Neural cell (in vitro differentiated cells): ENCODE data around the gene KASH5. TPM values are rescaled to one million over a fixed set of nuclear protein-coding genes. Genes with fewer than 3 reads are reported as not detected.

Experiments used
- H2AFZ ChIP-seq: fragments of 200-600, 300-800 bp; sonication (generic), shearing (Covaris generic); 2 replicates; pipeline ENCODE4 v1.6.0; 2014; ENCODE audit warnings: low read depth, mild to moderate bottlenecking, antibody characterized with exemption, low read length, moderate library complexity
- H3F3A ChIP-seq: fragments of 200-600 bp; shearing (Covaris generic); 2 replicates; pipeline ENCODE4 v1.6.1; 2016; ENCODE audit warnings: mild to moderate bottlenecking, moderate library complexity, mixed read lengths, antibody characterized with exemption, low read length; ENCODE audit not compliant: insufficient read depth, poor library complexity, severe bottlenecking
- H3K27ac ChIP-seq: fragments of 200-600, 300-800 bp; sonication (generic), shearing (Covaris generic); 2 replicates; pipeline ENCODE4 v1.5.1; 2014; ENCODE audit warnings: mild to moderate bottlenecking, low read length, moderate library complexity
- H3K27me3 ChIP-seq: fragments of 300-800, 200-600 bp; sonication (generic), shearing (Covaris generic); 2 replicates; pipeline ENCODE4 v1.6.0; 2014; ENCODE audit warnings: mild to moderate bottlenecking, low read depth, low read length, moderate library complexity; ENCODE audit not compliant: insufficient read depth
- H3K36me3 ChIP-seq: fragments of 300-800, 200-600 bp; sonication (generic), shearing (Covaris generic); 2 replicates; pipeline ENCODE4 v1.5.1; 2014; ENCODE audit warnings: mild to moderate bottlenecking, antibody characterized with exemption, low read length, moderate library complexity; ENCODE audit not compliant: insufficient read depth
- H3K4me2 ChIP-seq: fragments of 300-800, 200-600 bp; sonication (generic), shearing (Covaris generic); 2 replicates; pipeline ENCODE4 v1.6.0; 2014; ENCODE audit warnings: mild to moderate bottlenecking, low read length
- H3K4me3 ChIP-seq: fragments of 300-800, 200-600 bp; sonication (generic), shearing (Covaris generic); 2 replicates; pipeline ENCODE4 v1.5.1; 2014; ENCODE audit warnings: mild to moderate bottlenecking, low read length, moderate library complexity
- H3K79me2 ChIP-seq: fragments of 200-600 bp; shearing (Covaris generic); replicated peaks from 2 replicates; pipeline ENCODE4 v1.6.0; 2014; ENCODE audit warnings: mild to moderate bottlenecking, low read length, moderate library complexity; ENCODE audit not compliant: insufficient read depth
- H3K9ac ChIP-seq: fragments of 300-800, 200-600 bp; sonication (generic), shearing (Covaris generic); 2 replicates; pipeline ENCODE4 v1.6.1; 2016; ENCODE audit warnings: mild to moderate bottlenecking, low read length, mixed read lengths
- H3K9me2 ChIP-seq: fragments of 200-600 bp; shearing (Covaris generic); 2 replicates; pipeline ENCODE4 v1.6.1; 2016; ENCODE audit warnings: mild to moderate bottlenecking, low read length, mixed read lengths; ENCODE audit not compliant: insufficient read depth
- H3K9me3 ChIP-seq: fragments of 200-600, 300-800 bp; sonication (generic), shearing (Covaris generic); 2 replicates; pipeline ENCODE4 v1.6.1; 2016; ENCODE audit warnings: mild to moderate bottlenecking, mixed run types, low read length, moderate library complexity, mixed read lengths
- H4K20me1 ChIP-seq: fragments of 200-600 bp; shearing (Covaris generic); 2 replicates; pipeline ENCODE4 v1.6.1; 2016; ENCODE audit warnings: mild to moderate bottlenecking, mixed run types; ENCODE audit not compliant: insufficient read depth
- EP300 ChIP-seq: fragments of 450-650 bp; conservative IDR thresholded peaks from 2 replicates; pipeline ENCODE4 v1.6.1; 2014; ENCODE audit warnings: antibody characterized with exemption, mild to moderate bottlenecking, moderate library complexity; ENCODE audit not compliant: poor library complexity, severe bottlenecking
- EZH2 ChIP-seq: fragments of 200-600, 300-800 bp; shearing (Covaris generic), sonication (generic); IDR thresholded peaks from 2 replicates; pipeline ENCODE4 v1.6.1; 2014; ENCODE audit warnings: antibody characterized with exemption, low read length, borderline replicate concordance, mild to moderate bottlenecking; ENCODE audit not compliant: insufficient read depth, poor library complexity, severe bottlenecking
- MXI1 ChIP-seq: fragments of 450-650 bp; conservative IDR thresholded peaks from 2 replicates; pipeline ENCODE4 v1.6.1; 2014; ENCODE audit warnings: antibody characterized with exemption, mild to moderate bottlenecking; ENCODE audit not compliant: poor library complexity, severe bottlenecking
- POLR2AphosphoS5 ChIP-seq: IDR thresholded peaks from 2 replicates; pipeline ENCODE4 v1.6.1; 2012
- RAD21 ChIP-seq: fragments of 450-650 bp; conservative IDR thresholded peaks from 2 replicates; pipeline ENCODE4 v1.6.1; 2014; ENCODE audit warnings: antibody characterized with exemption, mild to moderate bottlenecking, moderate library complexity
- SMC3 ChIP-seq: fragments of 450-650 bp; conservative IDR thresholded peaks from 2 replicates; pipeline ENCODE4 v1.6.1; 2014; ENCODE audit warnings: antibody characterized with exemption, mild to moderate bottlenecking, moderate library complexity; ENCODE audit not compliant: poor library complexity
- TAF1 ChIP-seq: IDR thresholded peaks from 2 replicates; pipeline ENCODE4 v1.6.1; 2012; ENCODE audit warnings: low read depth
- polyA plus RNA-seq: library from polyadenylated mRNA; depleted of rRNA; stranded (reverse); fragments of >200 nt; gene quantifications from 2 replicates; pipeline ENCODE4 v1.2.3, GENCODE V29; 2014
- TF ChIP-seq, protein P1 (sequence below): IDR thresholded peaks from 2 replicates; pipeline ENCODE4 v1.6.1; 2012; ENCODE audit warnings: borderline replicate concordance
- TF ChIP-seq, protein P2 (sequence below): fragments of 450-650 bp; IDR thresholded peaks from 2 replicates; pipeline ENCODE4 v1.5.1; 2014; ENCODE audit warnings: antibody characterized with exemption, mild to moderate bottlenecking, moderate library complexity; ENCODE audit not compliant: poor library complexity, severe bottlenecking

KASH5 gene
- polyA plus RNA-seq, 1 donor from 2014 or later: 0.11 TPM

DNA sequence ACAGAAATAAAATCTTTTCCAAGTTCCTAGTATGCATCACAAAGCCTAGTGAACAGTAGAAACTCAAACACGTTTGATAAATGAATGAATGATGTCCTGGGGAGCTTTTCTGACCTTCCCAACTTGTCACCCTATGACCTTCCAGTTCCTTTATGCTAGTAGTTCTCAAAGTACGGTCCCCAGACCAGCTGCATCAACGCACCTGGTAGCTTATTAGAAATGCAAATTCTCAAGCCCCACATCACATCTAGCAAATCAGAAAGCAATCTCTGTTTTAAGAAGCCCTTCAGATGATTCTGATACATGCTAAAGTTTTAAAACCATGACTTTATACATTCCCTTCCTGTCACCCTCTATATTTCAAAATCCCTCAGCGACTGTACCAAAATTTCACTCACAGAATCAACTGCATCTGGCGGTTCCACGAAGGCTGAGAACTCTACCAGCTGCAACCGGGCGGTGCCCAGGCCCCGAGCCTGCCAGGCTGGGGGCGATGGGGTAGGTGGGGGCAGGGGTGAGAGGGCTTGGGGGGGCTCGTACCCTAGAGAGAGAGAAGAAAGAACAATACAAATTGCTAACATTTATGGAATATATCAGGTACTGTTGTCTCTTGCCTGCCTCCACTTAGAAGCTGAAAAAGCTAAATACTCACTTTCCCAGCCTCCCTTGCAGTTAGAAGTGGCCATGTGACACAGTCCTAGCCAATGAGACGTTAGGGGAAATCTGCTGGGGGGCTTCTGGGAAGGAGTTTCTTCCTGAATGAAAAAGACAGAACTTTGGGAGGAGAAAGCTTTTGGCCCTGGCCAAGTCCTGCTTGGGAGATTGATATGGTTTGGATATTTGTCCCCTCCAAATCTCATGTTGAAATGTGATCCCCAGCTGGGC, 39.5 kb upstream of the KASH5 start:
- H3K9me2 ChIP-seq: no peaks in the 10 kb centered on the region
- H3K36me3 ChIP-seq: no peaks in the 10 kb centered on the region
- H3K27ac ChIP-seq: no peak overlapping the region
- H3K4me3 ChIP-seq: no peak overlapping the region
- peak overlapping the region; percentile 24 for H2AFZ ChIP-seq
- H3K9ac ChIP-seq: no peak overlapping the region
- H4K20me1 ChIP-seq: no peaks in the 10 kb centered on the region
- no peaks in the 10 kb centered on the region for H3K9me3 ChIP-seq
- H3K79me2 ChIP-seq: no peaks in the 10 kb centered on the region
- H3K27me3 ChIP-seq: no peaks in the 10 kb centered on the region
- no peak for TF ChIP-seq EP300
- TF ChIP-seq POLR2AphosphoS5: no peak
- TF ChIP-seq RAD21: no peak
- TF ChIP-seq EZH2: no peak
- TF ChIP-seq, protein P1, sequence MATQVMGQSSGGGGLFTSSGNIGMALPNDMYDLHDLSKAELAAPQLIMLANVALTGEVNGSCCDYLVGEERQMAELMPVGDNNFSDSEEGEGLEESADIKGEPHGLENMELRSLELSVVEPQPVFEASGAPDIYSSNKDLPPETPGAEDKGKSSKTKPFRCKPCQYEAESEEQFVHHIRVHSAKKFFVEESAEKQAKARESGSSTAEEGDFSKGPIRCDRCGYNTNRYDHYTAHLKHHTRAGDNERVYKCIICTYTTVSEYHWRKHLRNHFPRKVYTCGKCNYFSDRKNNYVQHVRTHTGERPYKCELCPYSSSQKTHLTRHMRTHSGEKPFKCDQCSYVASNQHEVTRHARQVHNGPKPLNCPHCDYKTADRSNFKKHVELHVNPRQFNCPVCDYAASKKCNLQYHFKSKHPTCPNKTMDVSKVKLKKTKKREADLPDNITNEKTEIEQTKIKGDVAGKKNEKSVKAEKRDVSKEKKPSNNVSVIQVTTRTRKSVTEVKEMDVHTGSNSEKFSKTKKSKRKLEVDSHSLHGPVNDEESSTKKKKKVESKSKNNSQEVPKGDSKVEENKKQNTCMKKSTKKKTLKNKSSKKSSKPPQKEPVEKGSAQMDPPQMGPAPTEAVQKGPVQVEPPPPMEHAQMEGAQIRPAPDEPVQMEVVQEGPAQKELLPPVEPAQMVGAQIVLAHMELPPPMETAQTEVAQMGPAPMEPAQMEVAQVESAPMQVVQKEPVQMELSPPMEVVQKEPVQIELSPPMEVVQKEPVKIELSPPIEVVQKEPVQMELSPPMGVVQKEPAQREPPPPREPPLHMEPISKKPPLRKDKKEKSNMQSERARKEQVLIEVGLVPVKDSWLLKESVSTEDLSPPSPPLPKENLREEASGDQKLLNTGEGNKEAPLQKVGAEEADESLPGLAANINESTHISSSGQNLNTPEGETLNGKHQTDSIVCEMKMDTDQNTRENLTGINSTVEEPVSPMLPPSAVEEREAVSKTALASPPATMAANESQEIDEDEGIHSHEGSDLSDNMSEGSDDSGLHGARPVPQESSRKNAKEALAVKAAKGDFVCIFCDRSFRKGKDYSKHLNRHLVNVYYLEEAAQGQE: no peak
- TF ChIP-seq, protein P2, sequence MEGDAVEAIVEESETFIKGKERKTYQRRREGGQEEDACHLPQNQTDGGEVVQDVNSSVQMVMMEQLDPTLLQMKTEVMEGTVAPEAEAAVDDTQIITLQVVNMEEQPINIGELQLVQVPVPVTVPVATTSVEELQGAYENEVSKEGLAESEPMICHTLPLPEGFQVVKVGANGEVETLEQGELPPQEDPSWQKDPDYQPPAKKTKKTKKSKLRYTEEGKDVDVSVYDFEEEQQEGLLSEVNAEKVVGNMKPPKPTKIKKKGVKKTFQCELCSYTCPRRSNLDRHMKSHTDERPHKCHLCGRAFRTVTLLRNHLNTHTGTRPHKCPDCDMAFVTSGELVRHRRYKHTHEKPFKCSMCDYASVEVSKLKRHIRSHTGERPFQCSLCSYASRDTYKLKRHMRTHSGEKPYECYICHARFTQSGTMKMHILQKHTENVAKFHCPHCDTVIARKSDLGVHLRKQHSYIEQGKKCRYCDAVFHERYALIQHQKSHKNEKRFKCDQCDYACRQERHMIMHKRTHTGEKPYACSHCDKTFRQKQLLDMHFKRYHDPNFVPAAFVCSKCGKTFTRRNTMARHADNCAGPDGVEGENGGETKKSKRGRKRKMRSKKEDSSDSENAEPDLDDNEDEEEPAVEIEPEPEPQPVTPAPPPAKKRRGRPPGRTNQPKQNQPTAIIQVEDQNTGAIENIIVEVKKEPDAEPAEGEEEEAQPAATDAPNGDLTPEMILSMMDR: no peak
- no peak for TF ChIP-seq MXI1
- no peak for TF ChIP-seq TAF1
- no peak for TF ChIP-seq SMC3
- no peak overlapping the region for H3K4me2 ChIP-seq
- no peaks in the 10 kb centered on the region for H3F3A ChIP-seq

DNA sequence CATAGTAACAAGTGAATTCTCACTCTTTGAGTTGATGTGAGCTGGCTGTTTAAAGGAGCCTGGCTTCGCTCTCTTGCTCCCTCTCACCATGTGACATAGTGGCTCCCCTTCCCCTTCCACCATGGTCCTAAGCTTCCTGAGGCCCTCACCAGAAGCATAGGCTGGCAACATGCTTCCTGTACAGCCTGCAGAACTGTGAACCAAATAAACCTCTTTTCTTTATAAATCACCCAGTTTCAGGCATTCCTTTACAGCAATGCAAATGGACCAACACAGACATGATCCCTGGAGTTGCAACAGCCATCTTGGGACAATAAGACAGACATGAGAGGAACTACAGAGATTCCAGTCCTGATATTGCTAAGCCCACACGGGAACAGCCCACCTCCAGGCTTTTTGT, 38.5 kb upstream of the KASH5 start:
- H3K9ac ChIP-seq: no peak overlapping the region
- H3K36me3 ChIP-seq: no peaks in the 10 kb centered on the region
- H3K4me2 ChIP-seq: no peak overlapping the region
- no peaks in the 10 kb centered on the region for H3K9me2 ChIP-seq
- no peak overlapping the region for H2AFZ ChIP-seq
- H3F3A ChIP-seq: no peaks in the 10 kb centered on the region
- H3K27me3 ChIP-seq: no peaks in the 10 kb centered on the region
- no peak overlapping the region for H3K4me3 ChIP-seq
- no peaks in the 10 kb centered on the region for H3K79me2 ChIP-seq
- H4K20me1 ChIP-seq: no peaks in the 10 kb centered on the region
- TF ChIP-seq, protein P2: no peak
- TF ChIP-seq MXI1: no peak
- TF ChIP-seq, protein P1: no peak
- no peak for TF ChIP-seq SMC3
- TF ChIP-seq POLR2AphosphoS5: no peak
- no peak for TF ChIP-seq EP300
- TF ChIP-seq TAF1: no peak
- no peak for TF ChIP-seq EZH2
- no peak for TF ChIP-seq RAD21
- H3K27ac ChIP-seq: no peak overlapping the region
- H3K9me3 ChIP-seq: no peaks in the 10 kb centered on the region
